Neural progenitor cell (in vitro differentiated cells): ENCODE results near the gene FSTL5.

ENCODE experiments used
- CTCF ChIP-seq: fragments of 200-600 bp; sonication (generic); IDR thresholded peaks from 2 replicates; pipeline ENCODE4 v1.5.1; 2017; ENCODE audit warnings: antibody characterized with exemption, mild to moderate bottlenecking
- EZH2 ChIP-seq: fragments of 200-600 bp; sonication (generic); IDR thresholded peaks from 2 replicates; pipeline ENCODE4 v1.6.1; 2017; ENCODE audit warnings: antibody characterized with exemption, mild to moderate bottlenecking, moderate library complexity
- EZH2phosphoT487 ChIP-seq: fragments of 200-600 bp; sonication (generic); IDR thresholded peaks from 2 replicates; pipeline ENCODE4 v1.6.1; 2017; ENCODE audit warnings: antibody characterized with exemption

- no peak for TF ChIP-seq CTCF
- TF ChIP-seq EZH2 = no peak
- TF ChIP-seq EZH2phosphoT487 = no peak
Observed at GRCh38 chr4:161350946-161351345, 812.9 kb downstream of the FSTL5 start.
